Cardiac muscle cell (in vitro differentiated cells and primary cell): ENCODE data around the gene ING3. TPM values are rescaled to one million over a fixed set of nuclear protein-coding genes. Genes with fewer than 3 reads are reported as not detected.

ENCODE experiments used
- DNase-seq, 2 donors: peaks; one replicate each; pipeline versions ENCODE4 v3.0.0 to v3.0.0-alpha.2; 2010 to 2017; ENCODE audit warnings: low read depth in 1 of 2, low spot score in 1 of 2
- H3K27ac ChIP-seq: fragments of 200-600 bp; sonication (generic); 2 replicates; pipeline ENCODE4 v1.5.1; 2016
- H3K27me3 ChIP-seq: fragments of 200-600 bp; sonication (generic); 2 replicates; pipeline ENCODE4 v1.6.0; 2016; ENCODE audit warnings: control low read depth
- H3K36me3 ChIP-seq: fragments of 200-600 bp; sonication (generic); 2 replicates; pipeline ENCODE4 v1.5.1; 2016; ENCODE audit warnings: control low read depth
- H3K4me1 ChIP-seq: fragments of 200-600 bp; sonication (generic); 2 replicates; pipeline ENCODE4 v1.8.1; 2017; ENCODE audit warnings: low read depth, mild to moderate bottlenecking, mixed run types
- H3K4me3 ChIP-seq: fragments of 200-600 bp; sonication (generic); 2 replicates; pipeline ENCODE4 v1.5.1; 2016; ENCODE audit warnings: mild to moderate bottlenecking
- H3K9me3 ChIP-seq: fragments of 200-600 bp; sonication (generic); 2 replicates; pipeline ENCODE4 v1.5.1; 2017; ENCODE audit warnings: low read depth, mild to moderate bottlenecking, control low read depth
- polyA plus RNA-seq: library from polyadenylated mRNA; unstranded; fragments of >200 nt; fragmentation: Nextera tagmentation; extraction: Ambion mirVana; gene quantifications from 2 replicates; pipeline ENCODE4 v1.2.1, GENCODE V29; 2016
- total RNA-seq: library from RNA; depleted of rRNA; stranded (reverse); fragments of >200 nt; gene quantifications from 2 replicates; pipeline ENCODE4 v1.2.3, GENCODE V29; 2016
- TF ChIP-seq, protein P1 (sequence below): IDR thresholded peaks from 2 replicates; pipeline ENCODE4 v1.5.1; 2012; ENCODE audit warnings: low read depth, mild to moderate bottlenecking, low read length

Gene ING3
- total and polyA plus RNA-seq, 2 experiments from 2014 or later = 10.7 to 18.4 TPM

DNA sequence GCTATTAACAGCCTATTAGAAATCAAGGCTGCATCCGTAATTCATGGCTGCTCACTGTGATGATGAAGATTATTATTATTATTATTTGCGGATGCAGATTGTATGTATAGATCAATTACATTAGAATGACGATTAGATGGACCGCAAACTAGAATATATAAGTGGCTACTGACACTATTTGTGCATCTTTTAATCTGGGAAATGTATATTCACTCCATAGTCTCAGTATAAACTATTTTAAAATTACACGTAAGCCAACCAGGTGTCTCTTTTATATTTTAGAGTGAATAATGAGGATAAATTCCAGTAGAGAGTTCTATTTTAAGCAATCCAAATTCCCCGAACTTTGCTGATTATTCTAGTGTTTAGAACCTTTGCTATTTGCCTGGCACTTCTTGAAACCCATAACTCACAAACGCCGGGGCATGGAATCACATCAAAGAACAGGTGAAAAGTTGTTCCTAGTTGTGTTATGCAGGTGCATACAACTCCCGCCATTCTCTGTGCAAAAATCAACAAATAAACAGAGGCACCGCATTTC, 509 bp upstream of the ING3 start:
- Histone ChIP-seq H3K27me3 (no peaks in the 10 kb centered on the region), H3K27ac (no peak overlapping the region), H3K4me1 (peaks cover 13% of the 10 kb centered on the region), H3K36me3 (peaks cover 3% of the 10 kb centered on the region), H3K9me3 (no peaks in the 10 kb centered on the region), H3K4me3 (peak overlapping the region; percentile 56)
- TF ChIP-seq, protein P1, sequence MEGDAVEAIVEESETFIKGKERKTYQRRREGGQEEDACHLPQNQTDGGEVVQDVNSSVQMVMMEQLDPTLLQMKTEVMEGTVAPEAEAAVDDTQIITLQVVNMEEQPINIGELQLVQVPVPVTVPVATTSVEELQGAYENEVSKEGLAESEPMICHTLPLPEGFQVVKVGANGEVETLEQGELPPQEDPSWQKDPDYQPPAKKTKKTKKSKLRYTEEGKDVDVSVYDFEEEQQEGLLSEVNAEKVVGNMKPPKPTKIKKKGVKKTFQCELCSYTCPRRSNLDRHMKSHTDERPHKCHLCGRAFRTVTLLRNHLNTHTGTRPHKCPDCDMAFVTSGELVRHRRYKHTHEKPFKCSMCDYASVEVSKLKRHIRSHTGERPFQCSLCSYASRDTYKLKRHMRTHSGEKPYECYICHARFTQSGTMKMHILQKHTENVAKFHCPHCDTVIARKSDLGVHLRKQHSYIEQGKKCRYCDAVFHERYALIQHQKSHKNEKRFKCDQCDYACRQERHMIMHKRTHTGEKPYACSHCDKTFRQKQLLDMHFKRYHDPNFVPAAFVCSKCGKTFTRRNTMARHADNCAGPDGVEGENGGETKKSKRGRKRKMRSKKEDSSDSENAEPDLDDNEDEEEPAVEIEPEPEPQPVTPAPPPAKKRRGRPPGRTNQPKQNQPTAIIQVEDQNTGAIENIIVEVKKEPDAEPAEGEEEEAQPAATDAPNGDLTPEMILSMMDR = no peak
- no peak for DNase-seq

DNA sequence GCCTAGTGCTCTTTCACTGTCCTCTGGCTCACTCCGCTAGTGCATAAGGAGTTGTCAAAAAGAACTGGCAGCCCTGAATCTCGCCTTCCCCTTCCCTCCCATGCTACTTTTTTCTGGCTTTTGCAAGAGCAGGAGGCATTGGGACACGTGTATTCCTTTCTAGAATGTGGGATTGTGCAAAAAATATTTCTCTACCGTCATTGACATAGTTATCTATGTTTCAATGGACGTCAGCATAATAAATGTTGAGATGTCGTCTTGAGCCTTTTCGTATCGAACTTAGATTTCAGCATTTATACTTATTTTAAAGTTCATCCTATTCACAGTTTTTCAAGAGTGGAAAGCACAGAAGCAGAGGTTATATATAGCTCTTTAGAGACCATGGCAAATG, 727 bp downstream of the ING3 start:
- Histone ChIP-seq H3K27me3 (no peaks in the 10 kb centered on the region), H3K9me3 (no peaks in the 10 kb centered on the region), H3K4me1 (peaks cover 13% of the 10 kb centered on the region), H3K4me3 (peak overlapping the region; percentile 56), H3K36me3 (peaks cover 11% of the 10 kb centered on the region), H3K27ac (peak overlapping the region; percentile 100)
- DNase-seq = no peak
- TF ChIP-seq, protein P1 = no peak

DNA sequence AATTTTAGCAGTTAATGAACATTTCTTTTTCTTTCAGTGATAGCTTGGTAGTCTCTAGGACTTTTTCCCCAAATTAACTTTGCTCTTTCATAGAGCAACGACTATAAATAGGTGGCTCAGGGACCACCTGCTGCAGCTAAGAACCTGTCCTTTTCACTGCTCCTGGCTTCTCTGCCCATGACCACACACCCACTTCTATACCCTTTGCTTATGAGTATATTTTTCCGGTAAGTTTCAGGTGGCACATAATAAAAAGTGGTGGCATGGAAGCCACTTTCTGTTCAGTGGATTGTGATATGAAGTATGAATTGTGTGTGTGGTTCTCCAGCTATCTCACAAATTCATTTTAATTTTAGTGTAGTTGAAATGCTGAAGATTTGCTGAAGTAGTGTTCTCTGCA, 1.2 kb downstream of the ING3 start:
- TF ChIP-seq, protein P1 = no peak
- Histone ChIP-seq H3K9me3 (no peaks in the 10 kb centered on the region), H3K4me1 (peaks cover 13% of the 10 kb centered on the region), H3K27me3 (no peaks in the 10 kb centered on the region), H3K36me3 (peaks cover 15% of the 10 kb centered on the region), H3K4me3 (peak overlapping the region; percentile 56), H3K27ac (peak overlapping the region; percentile 100)
- DNase-seq = no peak

DNA sequence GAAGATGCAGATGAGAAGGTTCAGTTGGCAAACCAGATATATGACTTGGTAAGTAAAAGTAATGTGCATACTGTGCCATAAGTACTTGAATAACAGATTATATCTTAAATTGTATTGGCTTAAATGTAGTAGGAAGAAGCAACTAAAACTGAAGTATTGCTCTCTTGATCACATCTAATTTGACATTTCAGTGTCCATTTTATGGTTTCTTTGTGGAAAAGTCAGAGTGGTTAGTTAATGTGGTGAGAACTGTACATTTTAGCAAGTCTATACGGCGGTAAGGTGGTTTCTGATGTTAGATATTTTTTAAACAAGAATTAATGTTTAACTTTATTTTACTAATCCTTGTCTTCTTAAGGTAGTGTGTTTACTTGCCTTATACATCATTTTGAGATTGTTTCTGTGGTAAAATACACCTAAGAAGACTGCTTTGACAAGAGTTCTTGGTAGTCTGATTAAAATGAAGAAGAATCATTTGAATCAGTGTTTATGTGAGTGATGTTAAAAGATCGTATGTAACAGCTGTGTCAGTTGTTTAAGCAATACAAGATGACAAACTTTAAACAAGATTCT, 5.1 kb downstream of the ING3 start:
- no peak for DNase-seq
- no peak overlapping the region for H3K4me3 ChIP-seq
- no peaks in the 10 kb centered on the region for H3K9me3 ChIP-seq
- TF ChIP-seq, protein P1 = no peak
- H3K36me3 ChIP-seq = peaks cover 15% of the 10 kb centered on the region
- no peak overlapping the region for H3K27ac ChIP-seq
- peaks cover 13% of the 10 kb centered on the region for H3K4me1 ChIP-seq
- H3K27me3 ChIP-seq = no peaks in the 10 kb centered on the region

DNA sequence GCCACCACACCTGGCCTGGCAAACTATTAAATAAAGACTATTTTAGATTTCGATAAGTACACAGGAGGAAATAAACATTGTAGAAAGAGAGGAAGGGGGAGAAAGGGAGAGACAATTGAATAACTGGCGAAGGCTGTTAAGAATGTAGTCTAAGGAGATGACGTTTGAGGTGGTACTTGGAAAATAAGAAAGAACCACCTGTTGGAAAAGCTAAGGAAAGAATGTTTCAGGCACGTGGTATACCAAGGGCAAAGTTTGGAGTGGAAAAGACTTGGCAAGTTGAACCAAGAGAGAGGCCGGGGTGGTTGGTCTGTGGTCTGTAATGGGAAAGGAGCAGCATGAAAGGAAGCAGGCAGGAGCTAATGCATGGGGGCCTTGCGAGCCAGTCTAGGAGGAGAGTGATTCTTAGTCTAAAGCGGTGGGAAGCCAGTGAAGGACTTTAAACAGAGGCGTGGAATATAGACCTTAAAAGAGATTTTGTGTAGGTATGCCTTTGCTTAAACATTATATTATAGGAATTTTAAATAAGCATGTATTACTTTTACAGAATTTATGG, 9.4 kb downstream of the ING3 start:
- no peak overlapping the region for H3K27ac ChIP-seq
- TF ChIP-seq, protein P1 = no peak
- no peak for DNase-seq

More for the DNA sequence above, 9.4 kb downstream of the ING3 start:
- Histone ChIP-seq H3K36me3 (peaks cover 17% of the 10 kb centered on the region), H3K9me3 (no peaks in the 10 kb centered on the region), H3K27me3 (no peaks in the 10 kb centered on the region), H3K4me1 (no peaks in the 10 kb centered on the region), H3K4me3 (no peak overlapping the region)
